ENCODE measurements around the gene EMP1. TPM values are rescaled to one million over a fixed set of nuclear protein-coding genes. Genes with fewer than 3 reads are reported as not detected.

Gene EMP1
- polyA plus RNA-seq, 3 donors: 2.7 to 6.3 (median 3.1) TPM

DNA sequence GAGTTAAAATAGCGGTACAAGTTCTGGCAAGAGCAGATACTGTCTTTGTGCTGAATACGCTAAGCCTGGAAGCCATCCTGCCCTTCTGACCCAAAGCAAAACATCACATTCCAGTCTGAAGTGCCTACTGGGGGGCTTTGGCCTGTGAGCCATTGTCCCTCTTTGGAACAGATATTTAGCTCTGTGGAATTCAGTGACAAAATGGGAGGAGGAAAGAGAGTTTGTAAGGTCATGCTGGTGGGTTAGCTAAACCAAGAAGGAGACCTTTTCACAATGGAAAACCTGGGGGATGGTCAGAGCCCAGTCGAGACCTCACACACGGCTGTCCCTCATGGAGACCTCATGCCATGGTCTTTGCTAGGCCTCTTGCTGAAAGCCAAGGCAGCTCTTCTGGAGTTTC is 18.5 kb downstream of the EMP1 start:
- Histone ChIP-seq H3K27ac (ENCODE audit: low read depth in 1 of 2, low read length in 2 of 2) (no peak overlapping the region), H2AFZ (ENCODE audit: insufficient read depth, low read depth, low read length, poor library complexity, severe bottlenecking) (no peak overlapping the region), H3K4me2 (replicated peaks; ENCODE audit: extremely low read depth, low read length, poor library complexity, severe bottlenecking) (no peak overlapping the region), H3K79me2 (ENCODE audit: insufficient read depth, low read length) (no peaks in the 10 kb centered on the region), H3K9me3 (replicated peaks in 1 of 2; ENCODE audit: control insufficient read depth in 1 of 2, insufficient read depth in 1 of 2, low read length in 2 of 2) (no peaks in the 10 kb centered on the region), H3K4me3 (replicated peaks in 1 of 3; ENCODE audit: low read depth in 2 of 3, low read length in 3 of 3) (no peak overlapping the region), H3K9ac (ENCODE audit: insufficient read depth, low read length, poor library complexity, severe bottlenecking) (no peak overlapping the region), H3K4me1 (ENCODE audit: control insufficient read depth in 1 of 2, insufficient read depth in 2 of 2, low read length in 2 of 2) (peaks cover 5% of the 10 kb centered on the region in 2 donors), H3K36me3 (replicated peaks in 1 of 2; ENCODE audit: control insufficient read depth in 1 of 2, insufficient read depth in 2 of 2, low read length in 2 of 2) (peaks cover 0 to 9% of the 10 kb centered on the region in 2 donors), H4K20me1 (ENCODE audit: insufficient read depth, low read length) (no peaks in the 10 kb centered on the region), H3K27me3 (ENCODE audit: control insufficient read depth in 2 of 2, insufficient read depth in 2 of 2, low read length in 2 of 2) (no peaks in the 10 kb centered on the region)
- peak overlapping the region in 1 of 7 donors; percentile 7 for H3K27ac Mint-ChIP-seq
- no peak for DNase-seq
- H3K4me3 Mint-ChIP-seq: no peak overlapping the region
- H3K27me3 Mint-ChIP-seq (ENCODE audit: low read depth in 3 of 3): peaks cover 0 to 6% (median 0%) of the 10 kb centered on the region in 3 donors
- peaks cover 6% of the 10 kb centered on the region for H3K4me1 Mint-ChIP-seq
- WGBS (ENCODE audit: insufficient coverage): 96% methylated on average over 3 of the region's 4 CpGs
- intact Hi-C loops (cut with micrococcal nuclease): no loop called here
- H3K9me3 Mint-ChIP-seq: peaks cover 3 to 10% (median 5%) of the 10 kb centered on the region in 7 donors
- H3K36me3 Mint-ChIP-seq: peaks cover 0 to 7% of the 10 kb centered on the region in 2 donors
- TF ChIP-seq, protein P1, sequence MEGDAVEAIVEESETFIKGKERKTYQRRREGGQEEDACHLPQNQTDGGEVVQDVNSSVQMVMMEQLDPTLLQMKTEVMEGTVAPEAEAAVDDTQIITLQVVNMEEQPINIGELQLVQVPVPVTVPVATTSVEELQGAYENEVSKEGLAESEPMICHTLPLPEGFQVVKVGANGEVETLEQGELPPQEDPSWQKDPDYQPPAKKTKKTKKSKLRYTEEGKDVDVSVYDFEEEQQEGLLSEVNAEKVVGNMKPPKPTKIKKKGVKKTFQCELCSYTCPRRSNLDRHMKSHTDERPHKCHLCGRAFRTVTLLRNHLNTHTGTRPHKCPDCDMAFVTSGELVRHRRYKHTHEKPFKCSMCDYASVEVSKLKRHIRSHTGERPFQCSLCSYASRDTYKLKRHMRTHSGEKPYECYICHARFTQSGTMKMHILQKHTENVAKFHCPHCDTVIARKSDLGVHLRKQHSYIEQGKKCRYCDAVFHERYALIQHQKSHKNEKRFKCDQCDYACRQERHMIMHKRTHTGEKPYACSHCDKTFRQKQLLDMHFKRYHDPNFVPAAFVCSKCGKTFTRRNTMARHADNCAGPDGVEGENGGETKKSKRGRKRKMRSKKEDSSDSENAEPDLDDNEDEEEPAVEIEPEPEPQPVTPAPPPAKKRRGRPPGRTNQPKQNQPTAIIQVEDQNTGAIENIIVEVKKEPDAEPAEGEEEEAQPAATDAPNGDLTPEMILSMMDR (IDR thresholded peaks at IDR 0.05): no peak

DNA sequence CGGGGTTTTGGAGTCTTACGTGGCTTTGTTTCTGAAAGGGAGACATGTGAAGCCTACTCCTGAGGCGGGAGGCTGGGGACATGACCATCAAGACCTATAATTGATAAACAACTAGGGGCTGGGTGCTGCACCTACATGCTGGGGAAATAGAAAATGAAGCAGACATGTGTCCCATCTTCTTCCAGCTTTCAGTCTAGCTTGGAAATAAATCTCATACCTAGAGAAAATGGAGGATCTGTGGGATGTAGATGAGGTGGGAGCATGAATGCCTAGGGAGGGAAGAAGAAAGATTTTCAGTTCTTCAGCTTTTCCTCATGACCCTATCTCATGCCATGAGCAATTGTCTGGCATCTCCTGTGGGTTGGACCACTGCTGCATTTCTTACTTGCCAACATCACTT is 22.1 kb downstream of the EMP1 start:
- H3K9me3 ChIP-seq (replicated peaks in 1 of 2; ENCODE audit: control insufficient read depth in 1 of 2, insufficient read depth in 1 of 2, low read length in 2 of 2): no peaks in the 10 kb centered on the region
- H3K27ac ChIP-seq (ENCODE audit: low read depth in 1 of 2, low read length in 2 of 2): no peak overlapping the region
- H3K79me2 ChIP-seq (ENCODE audit: insufficient read depth, low read length): no peaks in the 10 kb centered on the region
- no peak overlapping the region for H2AFZ ChIP-seq (ENCODE audit: insufficient read depth, low read depth, low read length, poor library complexity, severe bottlenecking)
- H3K27ac Mint-ChIP-seq: no peak overlapping the region
- H3K9me3 Mint-ChIP-seq: peaks cover 3 to 10% (median 7%) of the 10 kb centered on the region in 7 donors
- no peak overlapping the region for H3K4me2 ChIP-seq (replicated peaks; ENCODE audit: extremely low read depth, low read length, poor library complexity, severe bottlenecking)
- H3K9ac ChIP-seq (ENCODE audit: insufficient read depth, low read length, poor library complexity, severe bottlenecking): no peak overlapping the region
- TF ChIP-seq, protein P1 (IDR thresholded peaks at IDR 0.05): no peak
- H4K20me1 ChIP-seq (ENCODE audit: insufficient read depth, low read length): no peaks in the 10 kb centered on the region
- H3K4me1 Mint-ChIP-seq: no peaks in the 10 kb centered on the region
- H3K4me3 Mint-ChIP-seq: no peak overlapping the region
- no peak for DNase-seq
- no peaks in the 10 kb centered on the region for H3K27me3 ChIP-seq (ENCODE audit: control insufficient read depth in 2 of 2, insufficient read depth in 2 of 2, low read length in 2 of 2)
- no peaks in the 10 kb centered on the region for H3K4me1 ChIP-seq (ENCODE audit: control insufficient read depth in 1 of 2, insufficient read depth in 2 of 2, low read length in 2 of 2)
- intact Hi-C loops (cut with micrococcal nuclease): no loop called here
- H3K36me3 ChIP-seq (replicated peaks in 1 of 2; ENCODE audit: control insufficient read depth in 1 of 2, insufficient read depth in 2 of 2, low read length in 2 of 2): peaks cover 0 to 8% of the 10 kb centered on the region in 2 donors
- H3K4me3 ChIP-seq (replicated peaks in 1 of 3; ENCODE audit: low read depth in 2 of 3, low read length in 3 of 3): no peak overlapping the region
- no CpG with 5 or more reads among the region's 3 CpGs for WGBS (ENCODE audit: insufficient coverage)
- H3K36me3 Mint-ChIP-seq: peaks cover 0 to 7% of the 10 kb centered on the region in 2 donors
- H3K27me3 Mint-ChIP-seq (ENCODE audit: low read depth in 3 of 3): peaks cover 0 to 6% (median 2%) of the 10 kb centered on the region in 3 donors

Data from CD14-positive monocyte (primary cell).